Activated CD4-positive, alpha-beta T cell treated with anti-CD3 and anti-CD28 coated beads, Interleukin-2, Interleukin-4, amounts not matched to agents 100 ng/mL and 50 ng/mL, durations not matched to agents 16 hours and 8 hours (primary cell): ENCODE data around the gene ADH1A.
"Not testable (repeated sequence)": the region's sequence is repeated elsewhere in the genome, so short reads cannot be mapped to it uniquely, and the experiment has no call there.

Source experiments
- DNase-seq: peaks from one replicate; pipeline ENCODE4 v3.0.0-alpha.2; 2020; ENCODE audit warnings: low spot score

ADH1A gene

GRCh38 chr4:99281261-99281660 lies 9.5 kb downstream of the ADH1A start:
- no peak for DNase-seq

- DNase-seq = no peak
Measured at GRCh38 chr4:99276417-99276816, 14.4 kb downstream of the ADH1A start.

GRCh38 chr4:99275885-99276284 lies 14.9 kb downstream of the ADH1A start:
- DNase-seq = no peak

GRCh38 chr4:99275050-99275449 lies 15.7 kb downstream of the ADH1A start:
- DNase-seq = no peak

- DNase-seq = no peak
Measured at GRCh38 chr4:99273704-99274103, 17.1 kb downstream of the ADH1A start.

- no peak for DNase-seq
Measured at GRCh38 chr4:99264927-99265326, 25.9 kb downstream of the ADH1A start.

- no peak for DNase-seq
Measured at GRCh38 chr4:99252746-99253145, 38.0 kb downstream of the ADH1A start.

GRCh38 chr4:99248714-99249113 lies 42.1 kb downstream of the ADH1A start:
- no peak for DNase-seq

- no peak for DNase-seq
Measured at GRCh38 chr4:99235955-99236354, 54.8 kb downstream of the ADH1A start.

- DNase-seq = no peak
Measured at GRCh38 chr4:99234331-99235010, 56.3 kb downstream of the ADH1A start.

GRCh38 chr4:99233397-99233796 lies 57.4 kb downstream of the ADH1A start:
- DNase-seq = not testable (repeated sequence)

- not testable (repeated sequence) for DNase-seq
Measured at GRCh38 chr4:99228706-99229105, 62.1 kb downstream of the ADH1A start.

- not testable (repeated sequence) for DNase-seq
Measured at GRCh38 chr4:99227646-99228045, 63.1 kb downstream of the ADH1A start.
